Measurements from ENCODE around the gene NOC3L.

The NOC3L gene, protein sequence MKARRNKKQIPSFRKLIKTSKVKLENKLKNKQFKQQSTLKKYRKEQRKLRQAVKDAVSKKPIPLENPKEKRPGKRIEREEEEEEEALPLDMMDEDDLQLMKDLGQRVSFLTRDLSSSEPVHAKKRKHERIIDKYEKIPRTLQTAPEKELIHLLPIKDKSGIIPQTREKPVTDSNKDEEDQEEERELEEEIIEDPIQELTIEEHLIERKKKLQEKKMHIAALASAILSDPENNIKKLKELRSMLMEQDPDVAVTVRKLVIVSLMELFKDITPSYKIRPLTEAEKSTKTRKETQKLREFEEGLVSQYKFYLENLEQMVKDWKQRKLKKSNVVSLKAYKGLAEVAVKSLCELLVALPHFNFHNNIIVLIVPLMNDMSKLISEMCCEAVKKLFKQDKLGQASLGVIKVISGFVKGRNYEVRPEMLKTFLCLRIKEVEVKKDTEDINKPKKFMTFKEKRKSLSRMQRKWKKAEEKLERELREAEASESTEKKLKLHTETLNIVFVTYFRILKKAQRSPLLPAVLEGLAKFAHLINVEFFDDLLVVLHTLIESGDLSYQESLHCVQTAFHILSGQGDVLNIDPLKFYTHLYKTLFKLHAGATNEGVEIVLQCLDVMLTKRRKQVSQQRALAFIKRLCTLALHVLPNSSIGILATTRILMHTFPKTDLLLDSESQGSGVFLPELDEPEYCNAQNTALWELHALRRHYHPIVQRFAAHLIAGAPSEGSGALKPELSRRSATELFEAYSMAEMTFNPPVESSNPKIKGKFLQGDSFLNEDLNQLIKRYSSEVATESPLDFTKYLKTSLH

DNA sequence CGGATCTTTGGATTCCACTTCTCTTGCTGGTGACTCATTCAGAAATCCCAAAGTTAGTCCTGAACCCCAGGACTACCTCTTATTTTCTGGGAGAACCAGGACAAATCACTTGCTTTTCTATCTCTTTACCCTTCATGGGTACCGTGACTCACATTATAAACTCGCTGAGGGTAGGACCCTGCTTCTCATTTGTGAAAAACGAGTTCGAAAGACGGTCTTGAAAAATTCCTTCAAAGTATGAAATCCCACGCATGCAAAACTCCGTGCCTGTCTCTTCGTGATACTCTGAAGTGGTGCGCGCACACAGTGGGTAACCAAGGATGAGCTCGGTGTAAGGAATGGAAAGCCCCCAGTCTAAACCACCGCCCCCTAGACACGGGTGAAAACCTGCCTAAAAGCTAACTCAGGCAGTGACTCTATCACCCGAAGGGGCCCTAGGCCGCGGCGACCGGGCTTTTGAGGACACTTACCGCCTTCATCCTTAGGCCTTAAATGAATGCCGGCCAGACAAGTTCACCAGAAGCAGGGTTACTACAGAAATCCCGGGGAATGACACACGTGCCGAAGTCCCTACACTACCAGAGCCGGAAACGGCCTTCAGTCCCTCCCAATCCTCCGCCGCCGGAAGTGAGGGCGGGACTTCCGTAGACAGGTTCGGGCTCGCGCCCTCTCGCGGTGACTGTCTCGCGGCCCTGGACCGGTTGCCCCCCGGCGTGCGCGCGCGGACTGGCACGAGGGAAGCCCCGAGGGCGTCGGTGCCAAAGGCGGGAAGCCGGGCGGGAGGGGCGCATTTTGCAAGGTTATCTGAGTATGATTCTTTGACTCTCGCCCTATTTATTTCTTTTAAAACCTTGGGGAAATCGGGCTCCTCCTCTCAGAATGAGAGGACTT, at the start of gene NOC3L:
Gene NOC3L (minus strand): TSS at position 580 of the 891 bp plus-strand sequence. CDS start 101 bp downstream, at position 479.
- peak within 1 kb of the TSS; percentile 36; the same call in 1 of the 2 replicates for H3K27ac ChIP-seq (ENCODE audit: low read length)
- no peaks in the 10 kb centered on the region for H3K9me2 ChIP-seq (replicated peaks; ENCODE audit: insufficient read depth, low read length)
- H3F3A ChIP-seq (ENCODE audit: insufficient read depth, low read length) = no peaks in the 10 kb centered on the region
- no peaks in the 10 kb centered on the region for H3K27me3 ChIP-seq (replicated peaks; ENCODE audit: insufficient read depth, low read length)
- H3K79me2 ChIP-seq (ENCODE audit: low read length) = peaks cover 49% of the 10 kb centered on the region
- H3K9me3 ChIP-seq (replicated peaks; ENCODE audit: insufficient read depth, low read length) = no peaks in the 10 kb centered on the region
- H4K20me1 ChIP-seq (ENCODE audit: insufficient read depth, low read length) = no peaks in the 10 kb centered on the region
- TF ChIP-seq, protein P1, sequence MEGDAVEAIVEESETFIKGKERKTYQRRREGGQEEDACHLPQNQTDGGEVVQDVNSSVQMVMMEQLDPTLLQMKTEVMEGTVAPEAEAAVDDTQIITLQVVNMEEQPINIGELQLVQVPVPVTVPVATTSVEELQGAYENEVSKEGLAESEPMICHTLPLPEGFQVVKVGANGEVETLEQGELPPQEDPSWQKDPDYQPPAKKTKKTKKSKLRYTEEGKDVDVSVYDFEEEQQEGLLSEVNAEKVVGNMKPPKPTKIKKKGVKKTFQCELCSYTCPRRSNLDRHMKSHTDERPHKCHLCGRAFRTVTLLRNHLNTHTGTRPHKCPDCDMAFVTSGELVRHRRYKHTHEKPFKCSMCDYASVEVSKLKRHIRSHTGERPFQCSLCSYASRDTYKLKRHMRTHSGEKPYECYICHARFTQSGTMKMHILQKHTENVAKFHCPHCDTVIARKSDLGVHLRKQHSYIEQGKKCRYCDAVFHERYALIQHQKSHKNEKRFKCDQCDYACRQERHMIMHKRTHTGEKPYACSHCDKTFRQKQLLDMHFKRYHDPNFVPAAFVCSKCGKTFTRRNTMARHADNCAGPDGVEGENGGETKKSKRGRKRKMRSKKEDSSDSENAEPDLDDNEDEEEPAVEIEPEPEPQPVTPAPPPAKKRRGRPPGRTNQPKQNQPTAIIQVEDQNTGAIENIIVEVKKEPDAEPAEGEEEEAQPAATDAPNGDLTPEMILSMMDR (IDR thresholded peaks at IDR 0.05; ENCODE audit: low read length) = peak; percentile 95
- TF ChIP-seq EZH2phosphoT487 (IDR thresholded peaks at IDR 0.05; ENCODE audit: low read length) = no peak
- H3K4me2 ChIP-seq (ENCODE audit: low read depth, low read length) = peak within 1 kb of the TSS; percentile 72
- peak within 1 kb of the TSS; percentile 78 for H2AFZ ChIP-seq (ENCODE audit: low read length)
- H3K4me1 ChIP-seq (ENCODE audit: low read length) = peaks cover 13% of the 10 kb centered on the region; the same call in 1 of the 2 replicates
- H3K4me3 ChIP-seq (ENCODE audit: low read length) = peak within 1 kb of the TSS; percentile 80
- peak within 1 kb of the TSS; percentile 70 for H3K9ac ChIP-seq (ENCODE audit: low read length)
- peaks cover 3% of the 10 kb centered on the region; the same call in 1 of the 2 replicates for H3K36me3 ChIP-seq (replicated peaks; ENCODE audit: insufficient read depth, low read length)
- DNase-seq = peak; percentile 96

DNA sequence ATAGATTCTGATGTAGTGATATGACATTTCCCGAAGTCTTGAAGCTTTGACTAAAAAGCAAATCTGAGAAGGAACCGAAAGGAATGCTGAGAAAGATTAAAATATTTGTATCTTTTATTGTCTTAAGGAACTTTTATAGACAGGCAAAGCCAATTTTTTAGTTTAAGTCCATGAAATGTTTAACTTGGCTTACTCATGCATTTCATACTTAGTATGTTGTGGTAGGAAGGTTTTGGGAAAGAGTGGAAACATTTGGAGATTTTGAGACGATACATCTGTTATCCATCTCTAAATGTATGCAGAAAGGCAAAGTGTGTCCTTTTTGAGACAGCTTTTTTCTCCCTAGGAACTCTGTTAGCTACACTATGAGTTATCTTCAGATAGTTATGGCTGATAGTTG, 49.7 kb upstream of the NOC3L start:
- Histone ChIP-seq H3K36me3 (replicated peaks; ENCODE audit: insufficient read depth, low read length) (no peaks in the 10 kb centered on the region), H2AFZ (ENCODE audit: low read length) (no peak overlapping the region), H3F3A (ENCODE audit: insufficient read depth, low read length) (no peaks in the 10 kb centered on the region; the same call in 1 of the 2 replicates), H3K4me1 (ENCODE audit: low read length) (peaks cover 22% of the 10 kb centered on the region), H3K9me2 (replicated peaks; ENCODE audit: insufficient read depth, low read length) (no peaks in the 10 kb centered on the region), H4K20me1 (ENCODE audit: insufficient read depth, low read length) (no peaks in the 10 kb centered on the region), H3K27ac (ENCODE audit: low read length) (no peak overlapping the region), H3K79me2 (ENCODE audit: low read length) (peaks cover 97% of the 10 kb centered on the region), H3K27me3 (replicated peaks; ENCODE audit: insufficient read depth, low read length) (no peaks in the 10 kb centered on the region), H3K9ac (ENCODE audit: low read length) (no peak overlapping the region), H3K4me3 (ENCODE audit: low read length) (no peak overlapping the region), H3K4me2 (ENCODE audit: low read depth, low read length) (peak overlapping the region; percentile 53; the same call in 1 of the 2 replicates), H3K9me3 (replicated peaks; ENCODE audit: insufficient read depth, low read length) (no peaks in the 10 kb centered on the region)
- no peak for DNase-seq
- TF ChIP-seq EZH2phosphoT487 (IDR thresholded peaks at IDR 0.05; ENCODE audit: low read length) = no peak
- no peak for TF ChIP-seq EZH2 (optimal IDR thresholded peaks at IDR 0.05; ENCODE audit: low read depth, low read length)
- TF ChIP-seq, protein P1 (IDR thresholded peaks at IDR 0.05; ENCODE audit: low read length) = no peak

- Histone ChIP-seq H3K9ac (ENCODE audit: low read length) (no peak overlapping the region), H3F3A (ENCODE audit: insufficient read depth, low read length) (no peaks in the 10 kb centered on the region; the same call in 1 of the 2 replicates), H3K9me3 (replicated peaks; ENCODE audit: insufficient read depth, low read length) (no peaks in the 10 kb centered on the region), H3K4me2 (ENCODE audit: low read depth, low read length) (no peak overlapping the region), H3K4me3 (ENCODE audit: low read length) (no peak overlapping the region), H3K9me2 (replicated peaks; ENCODE audit: insufficient read depth, low read length) (no peaks in the 10 kb centered on the region), H3K4me1 (ENCODE audit: low read length) (peaks cover 22% of the 10 kb centered on the region), H3K36me3 (replicated peaks; ENCODE audit: insufficient read depth, low read length) (no peaks in the 10 kb centered on the region), H2AFZ (ENCODE audit: low read length) (no peak overlapping the region), H3K27me3 (replicated peaks; ENCODE audit: insufficient read depth, low read length) (no peaks in the 10 kb centered on the region), H3K27ac (ENCODE audit: low read length) (no peak overlapping the region), H4K20me1 (ENCODE audit: insufficient read depth, low read length) (no peaks in the 10 kb centered on the region), H3K79me2 (ENCODE audit: low read length) (peaks cover 98% of the 10 kb centered on the region)
- no peak for DNase-seq
- TF ChIP-seq EZH2 (optimal IDR thresholded peaks at IDR 0.05; ENCODE audit: low read depth, low read length) = no peak
- TF ChIP-seq, protein P1 (IDR thresholded peaks at IDR 0.05; ENCODE audit: low read length) = no peak
- TF ChIP-seq EZH2phosphoT487 (IDR thresholded peaks at IDR 0.05; ENCODE audit: low read length) = no peak
Observed at GRCh38 chr10:94411304-94411703, 48.6 kb upstream of the NOC3L start.
